K562 (cell line): ENCODE data around the gene MAP1A. TPM values are rescaled to one million over a fixed set of nuclear protein-coding genes. Genes with fewer than 3 reads are reported as not detected.

ENCODE experiments used
- BACH1 ChIP-seq: fragments of 200-800 bp; sonication (Bioruptor generic); IDR thresholded peaks from 2 replicates; pipeline ENCODE4 v1.6.1; 2016; ENCODE audit warnings: missing genetic modification characterization, missing compliant biosample characterization
- DPF2 ChIP-seq: fragments of 450-650 bp; IDR thresholded peaks from 2 replicates; pipeline ENCODE4 v1.6.1; 2016
- KAT2B ChIP-seq: IDR thresholded peaks from one replicate; pipeline ENCODE4 v1.6.1; 2012; ENCODE audit warnings: low read depth, mild to moderate bottlenecking, control low read depth, inconsistent platforms, low read length, moderate library complexity
- MBD2 ChIP-seq: sonication (generic); IDR thresholded peaks from 2 replicates; pipeline ENCODE4 v1.6.1; 2016; ENCODE audit warnings: low read depth, borderline replicate concordance
- NCOA1 ChIP-seq: fragments of 450-650 bp; IDR thresholded peaks from 2 replicates; pipeline ENCODE4 v1.6.1; 2016; ENCODE audit warnings: low read depth
- NFE2L1 ChIP-seq: fragments of 450-650 bp; IDR thresholded peaks from 2 replicates; pipeline ENCODE4 v1.6.1; 2016; ENCODE audit warnings: missing genetic modification characterization, low read depth, mild to moderate bottlenecking, missing compliant biosample characterization, moderate library complexity, borderline replicate concordance
- PCBP2 ChIP-seq: fragments of 200-400 bp; formaldehyde crosslinking; IDR thresholded peaks from 2 replicates; pipeline ENCODE4 v1.6.1; 2018; ENCODE audit warnings: low read length, low read depth, mild to moderate bottlenecking, moderate library complexity; ENCODE audit not compliant: poor library complexity, severe bottlenecking
- RBM25 ChIP-seq: fragments of 200-400 bp; formaldehyde crosslinking; IDR thresholded peaks from 2 replicates; pipeline ENCODE4 v1.6.1; 2018; ENCODE audit warnings: low read length, low read depth, moderate library complexity; ENCODE audit not compliant: severe bottlenecking
- RHOXF2B ChIP-seq: fragments of 250-450 bp; sonication (Bioruptor Pico); conservative IDR thresholded peaks from 2 replicates; pipeline ENCODE4 v1.5.1; 2021
- SETDB1 ChIP-seq: IDR thresholded peaks from one replicate; pipeline ENCODE4 v1.6.1; 2012; ENCODE audit warnings: low read length, control low read depth, inconsistent platforms
- SMAD4 ChIP-seq: fragments of 250-450 bp; sonication (Bioruptor Pico); conservative IDR thresholded peaks from 2 replicates; pipeline ENCODE4 v1.8.0; 2021; ENCODE audit warnings: inconsistent platforms, mild to moderate bottlenecking, moderate library complexity
- SMARCA4 ChIP-seq: fragments of 450-650 bp; IDR thresholded peaks from 2 replicates; pipeline ENCODE4 v1.6.1; 2016
- SRSF7 ChIP-seq: fragments of 200-400 bp; formaldehyde crosslinking; optimal IDR thresholded peaks from 2 replicates; pipeline ENCODE3; 2017; ENCODE audit warnings: mild to moderate bottlenecking, low read depth, low read length
- STAG1 ChIP-seq: sonication (generic); formaldehyde crosslinking; IDR thresholded peaks from 2 replicates; pipeline ENCODE4 v1.5.0; 2020; ENCODE audit warnings: missing genetic modification reagents, borderline replicate concordance
- STAT5A ChIP-seq: IDR thresholded peaks from 2 replicates; pipeline ENCODE4 v1.6.1; 2012; ENCODE audit warnings: low read length, inconsistent platforms, borderline replicate concordance
- TFAM ChIP-seq: fragments of 250-450 bp; sonication (Bioruptor Pico); conservative IDR thresholded peaks from 2 replicates; pipeline ENCODE4 v1.5.0; 2021; ENCODE audit warnings: mild to moderate bottlenecking, moderate library complexity
- ZFP36 ChIP-seq: fragments of 150-350 bp; IDR thresholded peaks from 2 replicates; pipeline ENCODE4 v1.6.1; 2018; ENCODE audit warnings: low read length, low read depth; ENCODE audit not compliant: partially characterized antibody
- ZNF197 ChIP-seq: fragments of 200-800 bp; sonication (Bioruptor generic); IDR thresholded peaks from 2 replicates; pipeline ENCODE4 v1.6.1; 2016; ENCODE audit warnings: low read depth, missing genetic modification characterization, missing compliant biosample characterization
- ZNF507 ChIP-seq: conservative IDR thresholded peaks from 2 replicates; pipeline ENCODE4 v1.6.1; 2017; ENCODE audit warnings: missing genetic modification characterization, missing compliant biosample characterization
- ZNF57 ChIP-seq: fragments of 450-650 bp; formaldehyde crosslinking; IDR thresholded peaks from 2 replicates; pipeline ENCODE4 v1.4.0; 2020; ENCODE audit warnings: mild to moderate bottlenecking, moderate library complexity
- ZNF589 ChIP-seq: fragments of 200-800 bp; sonication (Bioruptor generic); IDR thresholded peaks from 2 replicates; pipeline ENCODE4 v1.6.1; 2016; ENCODE audit warnings: low read depth, missing genetic modification characterization, missing compliant biosample characterization
- ZNF696 ChIP-seq: fragments of 250-450 bp; sonication (Bioruptor Pico); conservative IDR thresholded peaks from 2 replicates; pipeline ENCODE4 v1.4.0; 2020; ENCODE audit warnings: mild to moderate bottlenecking, moderate library complexity
- ZNF830 ChIP-seq: fragments of 250-450 bp; sonication (Bioruptor Pico); IDR thresholded peaks from 2 replicates; pipeline ENCODE4 v1.5.0; 2021; ENCODE audit warnings: mild to moderate bottlenecking
- ZSCAN32 ChIP-seq: fragments of 450-650 bp; formaldehyde crosslinking; IDR thresholded peaks from 2 replicates; pipeline ENCODE4 v1.4.0; 2020; ENCODE audit warnings: mild to moderate bottlenecking, moderate library complexity
- polyA plus RNA-seq, 8 experiments: library from polyadenylated mRNA; depleted of rRNA in 4 of 8; stranded (reverse) in 5 of 8; unstranded in 3 of 8; fragments of >200 nt; fragmentation: Nextera tagmentation in 2 of 8; fragmentation: Illumina TruSeq in 1 of 8; extraction: Ambion mirVana in 2 of 8; extraction: Trizol in 1 of 8; gene quantifications; 2 replicates each; pipeline versions ENCODE4 v1.2.1 to v1.2.3, GENCODE V29; 2011 to 2014; ENCODE audit warnings: inconsistent platforms in 1 of 8, missing spikeins in 1 of 8
- total RNA-seq, 7 experiments: library from RNA; depleted of rRNA in 6 of 7; stranded (reverse); fragments of >200 nt in 6 of 7; fragmentation: Illumina TruSeq in 2 of 7; extraction: Trizol in 2 of 7; gene quantifications; 2 replicates each; pipeline versions ENCODE4 v1.2.1 to v1.2.3, GENCODE V29; 2011 to 2021; ENCODE audit warnings: low replicate concordance in 1 of 7
- TF ChIP-seq, protein P1 (sequence below): fragments of 250-450 bp; sonication (Bioruptor Pico); IDR thresholded peaks from 2 replicates; pipeline ENCODE4 v1.9.0; 2021; ENCODE audit warnings: mild to moderate bottlenecking, inconsistent platforms
- TF ChIP-seq, protein P2 (sequence below): fragments of 250-450 bp; sonication (Bioruptor Pico); IDR thresholded peaks from 2 replicates; pipeline ENCODE4 v1.5.0; 2021
- TF ChIP-seq, protein P3 (sequence below): fragments of 250-450 bp; sonication (Bioruptor Pico); IDR thresholded peaks from 2 replicates; pipeline ENCODE4 v1.5.0; 2021; ENCODE audit warnings: mild to moderate bottlenecking, borderline replicate concordance

The MAP1A gene
- total and polyA plus RNA-seq, 9 of the 15 experiments (the other 6 are each of a cell fraction or from before 2014, with no cell fraction given), result 2.0 to 20.3 (median 7.3) TPM

DNA sequence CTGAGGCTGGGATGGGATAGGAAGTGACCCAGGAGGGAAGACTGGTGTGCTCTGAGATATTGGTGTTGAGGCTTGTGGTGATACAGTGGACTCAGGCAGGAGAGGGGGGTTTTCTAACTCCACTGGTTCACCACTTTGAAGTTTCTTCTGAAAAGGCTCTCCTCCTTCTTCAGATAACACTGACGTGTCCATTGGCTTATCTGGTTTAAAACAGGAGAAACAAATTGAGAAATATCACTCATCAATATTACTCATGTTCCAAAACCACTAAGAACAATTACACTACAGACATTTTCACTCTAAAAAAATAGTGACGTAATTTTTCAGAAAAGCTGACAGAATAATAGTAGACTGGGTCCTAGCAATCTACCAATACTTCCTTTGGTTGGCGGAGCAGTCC is 47.5 kb upstream of the MAP1A start (continued):
- TF ChIP-seq STAT5A, result peak; percentile 58
- TF ChIP-seq ZFP36, result no peak
- peak; percentile 87 for TF ChIP-seq SMARCA4
- no peak for TF ChIP-seq ZNF589 (CRISPR knock-in tag)
- TF ChIP-seq BACH1 (tag), result no peak
- no peak for TF ChIP-seq ZNF830 (CRISPR knock-in tag)
- no peak for TF ChIP-seq TFAM (CRISPR knock-in tag)
- no peak for TF ChIP-seq ZNF197 (CRISPR knock-in tag)
- TF ChIP-seq ZNF57 (CRISPR knock-in tag), result no peak
- no peak for TF ChIP-seq SMAD4
- TF ChIP-seq KAT2B, result no peak
- peak; percentile 37; the same call in 1 of the 2 replicates for TF ChIP-seq MBD2
- no peak for TF ChIP-seq STAG1 (CRISPR knock-in tag)
- TF ChIP-seq NCOA1, result no peak; the same call in 1 of the 2 replicates
- no peak for TF ChIP-seq SETDB1
- TF ChIP-seq RHOXF2B (CRISPR knock-in tag), result no peak
- no peak for TF ChIP-seq RBM25
- TF ChIP-seq PCBP2, result no peak
- no peak for TF ChIP-seq ZSCAN32 (CRISPR knock-in tag)
- TF ChIP-seq, protein P1, sequence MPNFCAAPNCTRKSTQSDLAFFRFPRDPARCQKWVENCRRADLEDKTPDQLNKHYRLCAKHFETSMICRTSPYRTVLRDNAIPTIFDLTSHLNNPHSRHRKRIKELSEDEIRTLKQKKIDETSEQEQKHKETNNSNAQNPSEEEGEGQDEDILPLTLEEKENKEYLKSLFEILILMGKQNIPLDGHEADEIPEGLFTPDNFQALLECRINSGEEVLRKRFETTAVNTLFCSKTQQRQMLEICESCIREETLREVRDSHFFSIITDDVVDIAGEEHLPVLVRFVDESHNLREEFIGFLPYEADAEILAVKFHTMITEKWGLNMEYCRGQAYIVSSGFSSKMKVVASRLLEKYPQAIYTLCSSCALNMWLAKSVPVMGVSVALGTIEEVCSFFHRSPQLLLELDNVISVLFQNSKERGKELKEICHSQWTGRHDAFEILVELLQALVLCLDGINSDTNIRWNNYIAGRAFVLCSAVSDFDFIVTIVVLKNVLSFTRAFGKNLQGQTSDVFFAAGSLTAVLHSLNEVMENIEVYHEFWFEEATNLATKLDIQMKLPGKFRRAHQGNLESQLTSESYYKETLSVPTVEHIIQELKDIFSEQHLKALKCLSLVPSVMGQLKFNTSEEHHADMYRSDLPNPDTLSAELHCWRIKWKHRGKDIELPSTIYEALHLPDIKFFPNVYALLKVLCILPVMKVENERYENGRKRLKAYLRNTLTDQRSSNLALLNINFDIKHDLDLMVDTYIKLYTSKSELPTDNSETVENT (CRISPR knock-in tag), result no peak
- TF ChIP-seq, protein P2, sequence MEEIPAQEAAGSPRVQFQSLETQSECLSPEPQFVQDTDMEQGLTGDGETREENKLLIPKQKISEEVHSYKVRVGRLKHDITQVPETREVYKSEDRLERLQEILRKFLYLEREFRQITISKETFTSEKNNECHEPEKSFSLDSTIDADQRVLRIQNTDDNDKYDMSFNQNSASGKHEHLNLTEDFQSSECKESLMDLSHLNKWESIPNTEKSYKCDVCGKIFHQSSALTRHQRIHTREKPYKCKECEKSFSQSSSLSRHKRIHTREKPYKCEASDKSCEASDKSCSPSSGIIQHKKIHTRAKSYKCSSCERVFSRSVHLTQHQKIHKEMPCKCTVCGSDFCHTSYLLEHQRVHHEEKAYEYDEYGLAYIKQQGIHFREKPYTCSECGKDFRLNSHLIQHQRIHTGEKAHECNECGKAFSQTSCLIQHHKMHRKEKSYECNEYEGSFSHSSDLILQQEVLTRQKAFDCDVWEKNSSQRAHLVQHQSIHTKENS (CRISPR knock-in tag), result no peak
- TF ChIP-seq, protein P3, sequence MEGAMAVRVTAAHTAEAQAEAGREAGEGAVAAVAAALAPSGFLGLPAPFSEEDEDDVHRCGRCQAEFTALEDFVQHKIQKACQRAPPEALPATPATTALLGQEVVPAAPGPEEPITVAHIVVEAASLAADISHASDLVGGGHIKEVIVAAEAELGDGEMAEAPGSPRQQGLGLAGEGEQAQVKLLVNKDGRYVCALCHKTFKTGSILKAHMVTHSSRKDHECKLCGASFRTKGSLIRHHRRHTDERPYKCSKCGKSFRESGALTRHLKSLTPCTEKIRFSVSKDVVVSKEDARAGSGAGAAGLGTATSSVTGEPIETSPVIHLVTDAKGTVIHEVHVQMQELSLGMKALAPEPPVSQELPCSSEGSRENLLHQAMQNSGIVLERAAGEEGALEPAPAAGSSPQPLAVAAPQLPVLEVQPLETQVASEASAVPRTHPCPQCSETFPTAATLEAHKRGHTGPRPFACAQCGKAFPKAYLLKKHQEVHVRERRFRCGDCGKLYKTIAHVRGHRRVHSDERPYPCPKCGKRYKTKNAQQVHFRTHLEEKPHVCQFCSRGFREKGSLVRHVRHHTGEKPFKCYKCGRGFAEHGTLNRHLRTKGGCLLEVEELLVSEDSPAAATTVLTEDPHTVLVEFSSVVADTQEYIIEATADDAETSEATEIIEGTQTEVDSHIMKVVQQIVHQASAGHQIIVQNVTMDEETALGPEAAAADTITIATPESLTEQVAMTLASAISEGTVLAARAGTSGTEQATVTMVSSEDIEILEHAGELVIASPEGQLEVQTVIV, result no peak
- peak; percentile 83 for TF ChIP-seq DPF2
- no peak for TF ChIP-seq NFE2L1 (tag)
- no peak for TF ChIP-seq ZNF696
- no peak for TF ChIP-seq SRSF7
- no peak for TF ChIP-seq ZNF507 (tag)
